ENCODE measurements around the gene CCDC158.

The CCDC158 gene

GRCh38 chr4:76420762-76421581 is at the start of gene CCDC158:
Gene CCDC158, minus strand, starts transcription at chr4:76421141. Its CDS starts 17,934 bp downstream, at chr4:76403207.
- ChIA-PET POLR2A (interaction anchor here (0.6 kb wide), 1 partner anchor 738 kb away, joined by 3 read pairs; no protein-coding TSS in a partner anchor), CTCF (interaction anchor here (1.0 kb wide), 2 partner anchors 10 to 241 kb away, joined by 3 read pairs; no protein-coding TSS in a partner anchor)
- DNase-seq (ENCODE audit: extremely low spot score) = no peak
- no peak for TF ChIP-seq CTCF (IDR thresholded peaks at IDR 0.05; ENCODE audit: control extremely low read depth, extremely low read depth, low read depth, missing control alignments)

- ChIA-PET CTCF (interaction anchor here (0.9 to 2.1 kb wide), 7 partner anchors 8 to 1131 kb away, joined by 3 to 9 read pairs (median 4); no protein-coding TSS in a partner anchor), POLR2A (no interaction called here)
- TF ChIP-seq CTCF (IDR thresholded peaks at IDR 0.05; ENCODE audit: control extremely low read depth, extremely low read depth, low read depth, missing control alignments) = no peak
Measured at GRCh38 chr4:76470532-76470931, 49.6 kb upstream of the CCDC158 start.

GRCh38 chr4:76470064-76470463 is 49.1 kb upstream of the CCDC158 start:
- POLR2A ChIA-PET = no interaction called here
- no peak for TF ChIP-seq CTCF (IDR thresholded peaks at IDR 0.05; ENCODE audit: control extremely low read depth, extremely low read depth, low read depth, missing control alignments)
- CTCF ChIA-PET = interaction anchor here (0.9 to 2.1 kb wide), 7 partner anchors 9 to 1131 kb away, joined by 3 to 9 read pairs (median 4); no protein-coding TSS in a partner anchor
- no peak for DNase-seq (ENCODE audit: extremely low spot score)

More at GRCh38 chr4:76470532-76470931, 49.6 kb upstream of the CCDC158 start:
- DNase-seq (ENCODE audit: extremely low spot score) = no peak

- ChIA-PET CTCF (interaction anchor here (1.2 to 1.3 kb wide), 2 partner anchors 11 to 38 kb away, joined by 3 read pairs; no protein-coding TSS in a partner anchor), POLR2A (no interaction called here)
- DNase-seq (ENCODE audit: extremely low spot score) = no peak
- TF ChIP-seq CTCF (IDR thresholded peaks at IDR 0.05; ENCODE audit: control extremely low read depth, extremely low read depth, low read depth, missing control alignments) = no peak
Measured at GRCh38 chr4:76463568-76463967, 42.6 kb upstream of the CCDC158 start.

GRCh38 chr4:76459291-76459723 is 38.4 kb upstream of the CCDC158 start:
- no peak for TF ChIP-seq CTCF (IDR thresholded peaks at IDR 0.05; ENCODE audit: control extremely low read depth, extremely low read depth, low read depth, missing control alignments)
- DNase-seq (ENCODE audit: extremely low spot score) = no peak
- POLR2A ChIA-PET = no interaction called here
- CTCF ChIA-PET = interaction anchor here (1.3 kb wide), 1 partner anchor 24 kb away, joined by 3 read pairs; the partner anchor contains the start of gene SHROOM3

GRCh38 chr4:76458825-76459224 is 37.9 kb upstream of the CCDC158 start:
- no peak for DNase-seq (ENCODE audit: extremely low spot score)
- ChIA-PET POLR2A (no interaction called here), CTCF (interaction anchor here (1.3 kb wide), 1 partner anchor 24 kb away, joined by 3 read pairs; the partner anchor contains the start of gene SHROOM3)
- TF ChIP-seq CTCF (IDR thresholded peaks at IDR 0.05; ENCODE audit: control extremely low read depth, extremely low read depth, low read depth, missing control alignments) = no peak
